ENCODE measurements around the gene SSC4D. TPM values are rescaled to one million over a fixed set of nuclear protein-coding genes. Genes with fewer than 3 reads are reported as not detected.

The SSC4D gene
- total and polyA plus RNA-seq, 9 of the 15 experiments (the other 6 are each of a cell fraction or from before 2014, with no cell fraction given) = 0.06 to 1.1 (median 0.85) TPM; not detected in 1

DNA sequence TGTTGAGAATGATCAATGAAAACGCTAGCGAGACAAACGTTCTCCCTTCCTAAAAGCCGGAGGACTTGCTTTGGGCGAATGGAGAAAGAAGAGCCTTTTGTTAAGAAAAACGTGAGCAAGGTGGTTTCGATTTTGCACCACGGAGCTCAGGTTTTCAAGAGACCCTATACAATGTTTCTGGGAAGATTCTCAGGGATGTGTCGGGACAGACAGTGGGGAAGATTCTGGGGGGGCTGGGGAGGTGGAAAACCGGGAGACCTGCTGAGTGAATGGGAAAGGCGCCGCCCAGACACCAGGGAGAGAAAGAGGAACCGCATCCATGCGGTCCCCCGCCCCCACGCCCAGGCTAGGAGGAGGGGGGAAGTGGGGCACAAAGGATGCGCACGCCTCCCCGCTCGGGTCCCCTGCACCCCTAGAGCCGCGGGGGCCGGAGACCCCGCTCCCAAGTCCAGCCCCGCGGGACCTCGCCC is 51.5 kb downstream of the SSC4D start (continued):
- TF ChIP-seq AFF1 (IDR thresholded peaks at IDR 0.05; ENCODE audit: low read depth in 1 of 2, partially characterized antibody in 2 of 2) (peak in 1 of 2 experiments; percentile 53), TCF7L2 (IDR thresholded peaks at IDR 0.05; ENCODE audit: low read depth, low read length) (no peak), MLLT1 (IDR thresholded peaks at IDR 0.05) (peak in 1 of 2 experiments; percentile 12; a peak in 2 of 4 replicates), MNT (conservative IDR thresholded peaks at IDR 0.05) (peak; percentile 81 to 88; a peak in 2 of 4 replicates), EGR1 (conservative IDR thresholded peaks at IDR 0.05) (peak; percentile 55), CTCF (IDR thresholded peaks at IDR 0.05 in 2 of 3, conservative IDR thresholded peaks at IDR 0.05 in 1 of 3; ENCODE audit: insufficient read depth in 2 of 3, low read depth in 1 of 3, low read length in 3 of 3) (0 out of 6 replicates have a peak, but pooled peaks of 1 of the 3 experiments have one; percentile 13), SIN3A (IDR thresholded peaks at IDR 0.05; ENCODE audit: borderline replicate concordance in 2 of 2, control insufficient read depth in 1 of 2, low read depth in 2 of 2, low read length in 2 of 2) (peak in 1 of 2 experiments; percentile 90; a peak in 2 of 4 replicates), JUN (IDR thresholded peaks at IDR 0.05; ENCODE audit: borderline replicate concordance, low read depth, low read length) (peak; percentile 18; the same call in 1 of the 2 replicates), JUN (CRISPR knock-in tag; IDR thresholded peaks at IDR 0.05; ENCODE audit: borderline replicate concordance) (no peak), SPI1 (IDR thresholded peaks at IDR 0.05; ENCODE audit: borderline replicate concordance, low read depth, low read length) (peak; percentile 99), MAFF (IDR thresholded peaks at IDR 0.05; ENCODE audit: low read length) (peak; percentile 9; the same call in 1 of the 2 replicates), HDAC6 (IDR thresholded peaks at IDR 0.05; ENCODE audit: low read depth, low read length) (no peak), CBX8 (IDR thresholded peaks at IDR 0.05; ENCODE audit: borderline replicate concordance, extremely low read depth, low read depth, low read length, poor library complexity, severe bottlenecking) (no peak), RCOR1 (IDR thresholded peaks at IDR 0.05; ENCODE audit: borderline replicate concordance in 1 of 2, low read depth in 2 of 2, low read length in 2 of 2) (peak; percentile 46 to 55; a peak in 1 of 4 replicates), ZNF384 (IDR thresholded peaks at IDR 0.05; ENCODE audit: low read depth, low read length) (no peak), NCOR1 (IDR thresholded peaks at IDR 0.05) (0 out of 2 replicates have a peak, but pooled peaks have one; percentile 5)

All from K562 (cell line).